VCaP (cell line): ENCODE results near the gene DNTT.

Source experiments
- H3K27ac ChIP-seq: fragments of 450-650 bp; 2 replicates; pipeline ENCODE4 v1.5.1; 2017
- CTCF ChIP-seq: fragments of 450-650 bp; conservative IDR thresholded peaks from 2 replicates; pipeline ENCODE4 v1.5.1; 2017; ENCODE audit warnings: mild to moderate bottlenecking, moderate library complexity

DNTT gene

GRCh38 chr10:96380821-96381220 lies 76.6 kb downstream of the DNTT start:
- no peak for TF ChIP-seq CTCF
- peak overlapping the region; percentile 92 for H3K27ac ChIP-seq

- no peak overlapping the region; the same call in 1 of the 2 replicates for H3K27ac ChIP-seq
- no peak for TF ChIP-seq CTCF
These were observed 80.3 kb downstream of the DNTT start for GRCh38 chr10:96384506-96384905.

GRCh38 chr10:96387161-96387560 lies 82.9 kb downstream of the DNTT start:
- H3K27ac ChIP-seq: no peak overlapping the region
- TF ChIP-seq CTCF: no peak

- H3K27ac ChIP-seq: no peak overlapping the region
- no peak for TF ChIP-seq CTCF
These were observed 83.4 kb downstream of the DNTT start for GRCh38 chr10:96387601-96388000.
